ENCODE measurements around the gene STIMATE.
A peak's percentile ranks its signal among the peaks of the same experiment; 100 is the strongest.

STIMATE gene

DNA sequence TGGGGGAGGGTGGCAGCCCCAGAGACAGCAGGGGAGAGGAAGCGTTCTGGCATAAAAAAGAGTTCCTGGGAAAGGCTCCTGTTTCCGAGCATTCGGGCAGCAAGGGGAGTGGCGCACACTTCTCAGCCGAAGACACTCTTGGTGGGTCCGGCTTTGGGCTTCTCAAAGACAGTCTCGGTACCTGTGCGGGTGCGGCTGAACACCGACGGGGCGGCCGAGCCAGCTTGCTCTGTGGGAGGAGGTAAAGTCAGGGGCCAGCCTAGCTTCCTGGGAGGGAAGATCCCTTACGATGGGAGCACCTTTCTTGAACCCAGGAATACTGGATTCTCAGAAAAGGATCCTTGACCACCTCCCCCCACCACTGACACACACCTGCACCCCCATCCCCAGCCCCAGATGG, 64.1 kb downstream of the STIMATE start:
- TF ChIP-seq, protein P1, sequence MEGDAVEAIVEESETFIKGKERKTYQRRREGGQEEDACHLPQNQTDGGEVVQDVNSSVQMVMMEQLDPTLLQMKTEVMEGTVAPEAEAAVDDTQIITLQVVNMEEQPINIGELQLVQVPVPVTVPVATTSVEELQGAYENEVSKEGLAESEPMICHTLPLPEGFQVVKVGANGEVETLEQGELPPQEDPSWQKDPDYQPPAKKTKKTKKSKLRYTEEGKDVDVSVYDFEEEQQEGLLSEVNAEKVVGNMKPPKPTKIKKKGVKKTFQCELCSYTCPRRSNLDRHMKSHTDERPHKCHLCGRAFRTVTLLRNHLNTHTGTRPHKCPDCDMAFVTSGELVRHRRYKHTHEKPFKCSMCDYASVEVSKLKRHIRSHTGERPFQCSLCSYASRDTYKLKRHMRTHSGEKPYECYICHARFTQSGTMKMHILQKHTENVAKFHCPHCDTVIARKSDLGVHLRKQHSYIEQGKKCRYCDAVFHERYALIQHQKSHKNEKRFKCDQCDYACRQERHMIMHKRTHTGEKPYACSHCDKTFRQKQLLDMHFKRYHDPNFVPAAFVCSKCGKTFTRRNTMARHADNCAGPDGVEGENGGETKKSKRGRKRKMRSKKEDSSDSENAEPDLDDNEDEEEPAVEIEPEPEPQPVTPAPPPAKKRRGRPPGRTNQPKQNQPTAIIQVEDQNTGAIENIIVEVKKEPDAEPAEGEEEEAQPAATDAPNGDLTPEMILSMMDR (IDR thresholded peaks at IDR 0.05; ENCODE audit: low read depth, low read length) = no peak
- DNase-seq (ENCODE audit: low read depth, low spot score) = no peak
- in situ Hi-C loops (cut with HindIII; ENCODE audit: low sequenced_read_pairs) = no loop called here
- no peak overlapping the region for H3K4me3 ChIP-seq (ENCODE audit: low read depth, low read length)

DNA sequence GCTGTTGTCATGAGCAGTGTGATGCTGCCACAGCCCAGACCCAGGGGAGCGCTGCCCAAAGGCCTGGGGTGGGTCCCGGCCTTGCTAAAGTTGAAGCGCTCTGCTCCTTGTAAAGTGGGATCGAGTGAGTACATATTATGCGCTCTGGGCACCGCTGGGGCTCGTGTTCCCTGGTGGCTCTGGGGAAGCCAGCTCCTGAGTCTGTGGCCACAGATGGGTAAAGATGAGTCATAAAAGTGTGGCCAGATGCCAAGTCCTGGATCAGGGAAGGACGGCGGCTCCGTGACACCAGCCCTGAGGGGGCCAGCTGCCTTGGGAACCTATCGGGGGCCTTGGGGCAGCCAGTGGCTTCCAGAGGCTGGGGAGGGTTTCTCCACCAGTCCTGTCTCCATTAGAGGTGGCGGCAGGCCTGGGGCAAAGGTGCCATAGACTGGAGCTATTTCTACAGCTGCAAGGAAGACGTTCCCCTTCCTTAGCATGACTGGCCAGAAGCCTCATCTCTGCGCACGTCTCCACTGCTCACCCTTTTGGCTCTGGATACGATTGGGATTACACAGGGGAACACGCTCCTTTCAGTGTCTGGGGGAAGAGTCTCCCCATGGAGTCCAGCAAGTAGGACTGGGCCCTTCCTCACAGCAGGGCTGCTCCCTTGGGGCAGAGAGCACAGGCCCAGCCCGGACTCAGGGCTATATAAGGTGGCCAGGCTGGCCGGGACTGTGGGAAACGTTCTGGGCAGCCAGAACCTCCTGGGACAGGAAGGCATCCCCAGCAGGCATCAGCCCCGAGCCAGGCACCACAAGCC, 65.6 kb downstream of the STIMATE start:
- in situ Hi-C loops (cut with HindIII; ENCODE audit: low sequenced_read_pairs) = no loop called here

DNA sequence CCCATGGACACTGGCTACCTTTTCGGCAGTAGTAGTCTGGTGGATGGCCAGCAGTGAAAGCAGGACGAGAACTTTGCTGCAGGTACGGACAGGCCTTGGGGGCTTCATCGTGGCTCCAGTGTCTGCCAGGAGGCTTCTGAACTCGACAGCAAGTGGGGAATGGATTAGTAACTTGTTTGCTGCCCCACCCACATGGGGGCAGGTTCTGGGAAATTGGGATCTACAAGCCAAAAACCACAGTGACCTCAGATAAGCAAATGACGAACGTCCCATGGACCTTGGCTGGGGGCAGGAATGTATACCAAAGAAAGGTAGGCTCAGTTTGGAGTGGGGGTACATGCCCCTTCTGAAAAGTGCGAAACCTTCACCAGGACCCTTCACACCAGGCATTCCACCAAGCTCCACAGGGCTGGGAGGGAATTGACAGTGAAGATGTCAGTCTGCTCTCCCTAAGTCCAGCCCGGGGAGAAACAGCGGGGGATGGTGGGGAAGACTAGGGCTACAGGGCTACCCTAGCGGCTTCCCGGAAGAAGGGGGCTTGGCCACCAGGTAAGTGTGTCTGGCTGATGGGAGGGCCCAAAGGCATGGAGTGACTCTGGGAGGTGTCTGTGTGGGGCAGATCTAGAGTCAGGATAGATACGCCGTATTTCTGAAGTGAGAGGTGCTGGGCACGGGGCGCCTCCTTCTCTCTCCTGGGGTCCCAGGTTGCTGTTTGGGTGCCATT, 66.7 kb downstream of the STIMATE start, which contains the start of gene ITIH4:
Gene ITIH4, minus strand, starts transcription at position 138 of the 724 bp plus-strand sequence. Its CDS starts 30 bp downstream, at position 108.
- DNase-seq (ENCODE audit: low read depth, low spot score) = no peak
- in situ Hi-C loops (cut with HindIII; ENCODE audit: low sequenced_read_pairs) = no loop called here
- H3K4me3 ChIP-seq (ENCODE audit: low read depth, low read length) = no peak within 1 kb of the TSS
- TF ChIP-seq, protein P1 (IDR thresholded peaks at IDR 0.05; ENCODE audit: low read depth, low read length) = no peak

More for the DNA sequence above, 65.6 kb downstream of the STIMATE start:
- no peak overlapping the region for H3K4me3 ChIP-seq (ENCODE audit: low read depth, low read length)
- DNase-seq (ENCODE audit: low read depth, low spot score) = peak; percentile 74
- TF ChIP-seq, protein P1 (IDR thresholded peaks at IDR 0.05; ENCODE audit: low read depth, low read length) = no peak

DNA sequence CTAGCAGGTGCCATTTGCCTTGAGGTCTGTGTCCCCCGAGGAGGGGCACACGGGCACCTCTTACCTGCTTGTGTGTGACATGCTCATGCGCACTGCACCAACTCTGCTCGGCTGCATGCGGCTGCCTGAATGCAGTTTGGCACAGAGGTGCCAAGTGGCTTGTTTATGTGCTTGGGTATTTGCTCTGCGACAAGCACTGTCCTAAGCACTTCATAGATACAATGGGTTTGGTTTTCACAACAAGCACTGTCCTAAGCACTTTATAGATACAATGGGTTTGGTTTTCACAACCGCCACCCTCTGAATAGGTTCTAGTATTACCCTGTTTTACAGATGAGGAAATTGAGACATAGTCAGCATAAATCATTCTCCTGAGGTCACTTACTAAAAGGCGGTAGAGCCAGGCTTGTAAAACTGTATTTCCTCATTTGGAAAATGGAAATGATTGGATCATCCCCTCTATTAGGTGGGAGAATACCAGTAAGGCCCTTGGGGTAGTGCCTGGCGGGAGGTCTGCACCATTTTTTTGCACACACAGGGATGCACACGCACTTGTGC, 67.4 kb downstream of the STIMATE start:
- no peak overlapping the region for H3K4me3 ChIP-seq (ENCODE audit: low read depth, low read length)
- DNase-seq (ENCODE audit: low read depth, low spot score) = no peak
- in situ Hi-C loops (cut with HindIII; ENCODE audit: low sequenced_read_pairs) = no loop called here
- TF ChIP-seq, protein P1 (IDR thresholded peaks at IDR 0.05; ENCODE audit: low read depth, low read length) = no peak

DNA sequence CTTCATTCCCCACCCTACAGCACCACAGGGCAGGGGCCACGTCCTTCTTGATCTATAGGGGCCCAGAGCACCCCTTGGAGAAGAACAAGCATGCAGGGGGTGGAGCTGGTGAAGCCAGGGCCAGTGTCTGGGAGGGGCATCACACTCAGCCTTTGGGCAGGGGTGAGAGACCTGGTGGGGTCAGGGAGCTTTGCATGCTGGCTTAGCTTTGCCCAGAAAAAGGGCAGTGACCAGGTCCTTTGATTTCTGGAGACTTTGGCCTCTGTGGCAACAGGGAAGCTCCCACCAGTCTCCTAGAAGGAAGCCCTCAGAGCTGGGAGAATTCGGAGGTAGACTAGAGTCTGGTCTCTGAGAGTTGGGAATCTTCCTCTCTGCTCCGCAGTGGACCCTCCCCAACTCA, 67.9 kb downstream of the STIMATE start:
- in situ Hi-C loops (cut with HindIII; ENCODE audit: low sequenced_read_pairs) = no loop called here
- TF ChIP-seq, protein P1 (IDR thresholded peaks at IDR 0.05; ENCODE audit: low read depth, low read length) = no peak
- H3K4me3 ChIP-seq (ENCODE audit: low read depth, low read length) = no peak overlapping the region
- DNase-seq (ENCODE audit: low read depth, low spot score) = no peak

DNA sequence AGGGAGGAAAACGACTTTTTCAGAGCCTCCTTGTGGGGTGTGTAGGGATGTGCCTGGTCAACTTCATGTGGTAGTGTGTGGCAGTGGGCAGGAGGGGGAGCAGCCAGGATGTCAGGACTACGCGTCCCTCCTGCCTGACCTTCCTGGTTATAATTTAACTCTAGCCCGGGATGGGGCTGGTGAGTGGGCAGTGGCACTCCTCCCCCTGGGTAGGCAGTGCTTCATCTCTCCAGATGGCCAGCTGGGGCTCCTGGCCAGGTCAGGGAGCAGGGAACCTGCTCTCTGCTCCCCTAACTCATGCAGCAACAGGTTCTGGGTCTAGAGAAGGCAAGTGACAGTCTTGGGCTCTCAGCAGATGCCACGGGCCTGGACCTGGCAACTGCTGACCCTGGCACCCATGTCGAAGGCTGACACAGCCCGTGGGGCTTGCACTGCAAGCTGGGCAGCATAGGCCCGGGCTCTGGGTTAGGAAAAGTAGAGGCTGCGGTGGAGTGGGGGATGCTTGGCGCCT, 69.4 kb downstream of the STIMATE start:
- DNase-seq (ENCODE audit: low read depth, low spot score) = no peak
- TF ChIP-seq, protein P1 (IDR thresholded peaks at IDR 0.05; ENCODE audit: low read depth, low read length) = no peak
- in situ Hi-C loops (cut with HindIII; ENCODE audit: low sequenced_read_pairs) = no loop called here
- H3K4me3 ChIP-seq (ENCODE audit: low read depth, low read length) = no peak overlapping the region
